Stimulated activated naive CD4-positive, alpha-beta T cell (primary cell): ENCODE results near the gene KPNA2.
"Not testable (repeated sequence)": the region's sequence is repeated elsewhere in the genome, so short reads cannot be mapped to it uniquely, and the experiment has no call there.

ENCODE experiments used
- DNase-seq, 6 experiments: peaks; one replicate each; lab custom pipeline; 2025; lab: John Stamatoyannopoulos, UW

KPNA2 gene

GRCh38 chr17:68057531-68057952 is 22.0 kb downstream of the KPNA2 start:
- DNase-seq = peak in 5 of 6 experiments; percentile 4 to 50 (median 27)

GRCh38 chr17:68060336-68060735 is 24.8 kb downstream of the KPNA2 start:
- no peak for DNase-seq

- DNase-seq = no peak
These were observed 26.2 kb downstream of the KPNA2 start for GRCh38 chr17:68061512-68062313.

GRCh38 chr17:68065366-68065765 is 29.8 kb downstream of the KPNA2 start:
- DNase-seq = not testable (repeated sequence)

- not testable (repeated sequence) for DNase-seq
These were observed 33.0 kb downstream of the KPNA2 start for GRCh38 chr17:68068512-68068911.

GRCh38 chr17:68070582-68071444 is 35.3 kb downstream of the KPNA2 start:
- peak in 3 of 6 experiments; percentile 18 to 40 (median 31) for DNase-seq

GRCh38 chr17:68074279-68074678 is 38.7 kb downstream of the KPNA2 start:
- DNase-seq = no peak

- DNase-seq = not testable (repeated sequence)
These were observed 40.5 kb downstream of the KPNA2 start for GRCh38 chr17:68075953-68076607.

- not testable (repeated sequence) for DNase-seq
These were observed 42.0 kb downstream of the KPNA2 start for GRCh38 chr17:68077498-68077897.

GRCh38 chr17:68080411-68081150 is 45.0 kb downstream of the KPNA2 start:
- DNase-seq = no peak

GRCh38 chr17:68081305-68082265 is 46.0 kb downstream of the KPNA2 start:
- not testable (repeated sequence) for DNase-seq

- peak in 1 of 6 experiments; percentile 11 for DNase-seq
These were observed 50.3 kb downstream of the KPNA2 start for GRCh38 chr17:68085771-68086381.

- DNase-seq = not testable (repeated sequence)
These were observed 51.1 kb downstream of the KPNA2 start for GRCh38 chr17:68086666-68087065.

- DNase-seq = peak in 3 of 6 experiments; percentile 19 to 31 (median 25)
These were observed 51.6 kb downstream of the KPNA2 start for GRCh38 chr17:68087131-68087623.

- no peak for DNase-seq
These were observed 52.3 kb downstream of the KPNA2 start for GRCh38 chr17:68087851-68088250.

- no peak for DNase-seq
These were observed 54.3 kb downstream of the KPNA2 start for GRCh38 chr17:68089881-68090280.

GRCh38 chr17:68094481-68095078 is 59.0 kb downstream of the KPNA2 start:
- DNase-seq = no peak

GRCh38 chr17:68095205-68095811 is 59.8 kb downstream of the KPNA2 start:
- no peak for DNase-seq

GRCh38 chr17:68096111-68096510 is 60.6 kb downstream of the KPNA2 start:
- no peak for DNase-seq
